Sciatic nerve (tissue), 2 donors: ENCODE data around the gene MAEA. TPM values are rescaled to one million over a fixed set of nuclear protein-coding genes. Genes with fewer than 3 reads are reported as not detected.
A peak's percentile ranks its signal among the peaks of the same experiment; 100 is the strongest.

ENCODE experiments used
- ATAC-seq: fragments of 200-7000 bp; cut with Tn5 transposase; one replicate; pipeline ENCODE4 v1.9.1; 2020; ENCODE audit warnings: mild to moderate bottlenecking, moderate library complexity
- DNase-seq: peaks from one replicate; pipeline ENCODE4 v3.0.0-alpha.2; 2020; ENCODE audit warnings: low spot score
- intact Hi-C: fragments of 100-400 bp; cut with DNase I; formaldehyde crosslinking; loops from one replicate; pipeline ENCODE4 v1.14.2; 2022
- total RNA-seq: library from RNA; stranded (reverse); fragmentation: NEBNext Ultra II Directional; extraction: Animal tissue kit (Norgen Biotek cat#: 25700); gene quantifications from one replicate; pipeline ENCODE4 v1.2.1, GENCODE V29; 2021
- donor health status: DM: no; HTN: no; CAD: no.
- donor health status: DM: no; HTN: no; CAD: no.

Gene MAEA
- total RNA-seq, 1 donor from 2014 or later, result 68.6 TPM

- DNase-seq, result peak; percentile 88
- intact Hi-C loops, result loop anchor here (5.0 kb wide), 1 partner anchor 99 kb away; the partner anchor contains the start of gene UVSSA
- peak; percentile 72 for ATAC-seq
Measured at GRCh38 chr4:1248245-1249147, 41.2 kb upstream of the MAEA start, which contains the start of gene CTBP1. CTBP1 (minus strand) TSS chr4:1249130; CDS start chr4:1241331, 7,799 bp downstream.

- ATAC-seq (peak; percentile 74), DNase-seq (peak; percentile 90)
- intact Hi-C loops, result loop anchor here (5.0 kb wide), 1 partner anchor 98 kb away; the partner anchor contains the start of gene UVSSA
Measured at GRCh38 chr4:1249148-1249730, 40.5 kb upstream of the MAEA start.

GRCh38 chr4:1249731-1250526 lies 39.8 kb upstream of the MAEA start:
- DNase-seq, result peak; percentile 74
- intact Hi-C loops, result loop anchor here (5.0 kb wide), 1 partner anchor 97 kb away; the partner anchor contains the start of gene UVSSA
- ATAC-seq, result peak; percentile 36

GRCh38 chr4:1250527-1250812 lies 39.2 kb upstream of the MAEA start:
- ATAC-seq (no peak), DNase-seq (peak; percentile 50)
- intact Hi-C loops, result no loop called here

GRCh38 chr4:1250921-1251772 lies 38.5 kb upstream of the MAEA start:
- intact Hi-C loops, result no loop called here
- no peak for ATAC-seq
- peak; percentile 54 for DNase-seq

- no peak for ATAC-seq
- DNase-seq, result no peak
- intact Hi-C loops, result no loop called here
Measured at GRCh38 chr4:1251773-1252066, 38.0 kb upstream of the MAEA start.

GRCh38 chr4:1252928-1253492 lies 36.7 kb upstream of the MAEA start:
- intact Hi-C loops, result no loop called here
- DNase-seq (no peak), ATAC-seq (no peak)

GRCh38 chr4:1253831-1254230 lies 35.9 kb upstream of the MAEA start:
- no peak for DNase-seq
- no peak for ATAC-seq
- intact Hi-C loops, result no loop called here

GRCh38 chr4:1255151-1255550 lies 34.5 kb upstream of the MAEA start:
- ATAC-seq, result no peak
- no peak for DNase-seq
- intact Hi-C loops, result no loop called here

GRCh38 chr4:1255699-1256098 lies 34.0 kb upstream of the MAEA start:
- no peak for ATAC-seq
- intact Hi-C loops, result no loop called here
- DNase-seq, result no peak

- intact Hi-C loops, result no loop called here
- DNase-seq (no peak), ATAC-seq (no peak)
Measured at GRCh38 chr4:1258457-1258856, 31.2 kb upstream of the MAEA start.

- ATAC-seq (no peak), DNase-seq (no peak)
Measured at GRCh38 chr4:1259966-1260365, 29.7 kb upstream of the MAEA start.

GRCh38 chr4:1260418-1261106 lies 29.1 kb upstream of the MAEA start:
- intact Hi-C loops, result no loop called here
- DNase-seq, result no peak
- no peak for ATAC-seq

More at GRCh38 chr4:1259966-1260365, 29.7 kb upstream of the MAEA start:
- intact Hi-C loops, result no loop called here

- DNase-seq (no peak), ATAC-seq (no peak)
- intact Hi-C loops, result no loop called here
Measured at GRCh38 chr4:1261107-1261928, 28.4 kb upstream of the MAEA start.

- ATAC-seq (no peak), DNase-seq (no peak)
- intact Hi-C loops, result no loop called here
Measured at GRCh38 chr4:1264942-1265341, 24.7 kb upstream of the MAEA start.

GRCh38 chr4:1265351-1265750 lies 24.3 kb upstream of the MAEA start:
- ATAC-seq (no peak), DNase-seq (no peak)
- intact Hi-C loops, result no loop called here
